GM21390 (cell line): ENCODE results near the gene RIPOR3.
A peak's percentile ranks its signal among the peaks of the same experiment; 100 is the strongest.

ENCODE experiments used
- ATAC-seq: cut with Tn5 transposase; IDR thresholded peaks from one replicate; pipeline ENCODE4 v1.9.1; 2021; ENCODE audit not compliant: unreplicated experiment

The RIPOR3 gene

GRCh38 chr20:50690650-50691572, at the start of gene RIPOR3:
RIPOR3 (minus strand) TSS chr20:50691542; CDS start chr20:50691128, 414 bp downstream.
- no peak for ATAC-seq

GRCh38 chr20:50737352-50737751, 46.0 kb upstream of the RIPOR3 start:
- ATAC-seq, result no peak

- ATAC-seq, result no peak
Measured at GRCh38 chr20:50735813-50736212, 44.5 kb upstream of the RIPOR3 start.

- ATAC-seq, result no peak
Measured at GRCh38 chr20:50734730-50735679, 43.7 kb upstream of the RIPOR3 start.

DNA sequence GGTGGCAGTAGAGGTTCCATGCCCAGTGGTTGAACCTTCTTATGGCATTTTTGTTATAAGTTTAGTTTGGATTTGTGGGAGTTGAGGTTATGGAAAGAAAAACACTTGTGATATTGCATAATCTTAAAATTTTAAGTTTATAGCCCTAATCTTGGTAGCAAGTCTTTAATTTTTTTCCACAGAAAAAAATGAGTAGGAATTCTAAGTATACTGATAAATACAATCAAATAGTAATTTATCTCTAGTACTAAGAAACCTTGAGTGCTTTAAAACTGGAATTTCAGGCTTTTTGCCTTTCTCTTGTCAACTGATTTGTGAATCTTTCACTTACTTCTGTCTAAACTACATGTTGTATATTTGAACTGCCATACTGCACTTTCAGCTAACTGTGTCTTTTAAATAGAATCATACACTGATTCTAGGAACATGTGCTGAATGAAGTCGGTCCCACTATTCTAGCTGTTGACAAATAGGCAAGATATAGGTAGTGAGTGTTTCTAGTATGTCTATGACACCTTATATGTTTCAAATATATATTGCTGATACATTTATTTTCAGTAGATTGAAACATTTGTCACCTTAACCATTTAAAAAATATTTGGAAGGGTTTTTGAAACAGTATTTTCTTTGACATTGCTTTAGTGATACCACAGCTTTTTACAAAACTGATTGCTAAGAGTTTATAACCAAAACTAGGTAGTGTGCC, 42.5 kb upstream of the RIPOR3 start:
- no peak for ATAC-seq

GRCh38 chr20:50731930-50732690, 40.8 kb upstream of the RIPOR3 start:
- ATAC-seq, result no peak

DNA sequence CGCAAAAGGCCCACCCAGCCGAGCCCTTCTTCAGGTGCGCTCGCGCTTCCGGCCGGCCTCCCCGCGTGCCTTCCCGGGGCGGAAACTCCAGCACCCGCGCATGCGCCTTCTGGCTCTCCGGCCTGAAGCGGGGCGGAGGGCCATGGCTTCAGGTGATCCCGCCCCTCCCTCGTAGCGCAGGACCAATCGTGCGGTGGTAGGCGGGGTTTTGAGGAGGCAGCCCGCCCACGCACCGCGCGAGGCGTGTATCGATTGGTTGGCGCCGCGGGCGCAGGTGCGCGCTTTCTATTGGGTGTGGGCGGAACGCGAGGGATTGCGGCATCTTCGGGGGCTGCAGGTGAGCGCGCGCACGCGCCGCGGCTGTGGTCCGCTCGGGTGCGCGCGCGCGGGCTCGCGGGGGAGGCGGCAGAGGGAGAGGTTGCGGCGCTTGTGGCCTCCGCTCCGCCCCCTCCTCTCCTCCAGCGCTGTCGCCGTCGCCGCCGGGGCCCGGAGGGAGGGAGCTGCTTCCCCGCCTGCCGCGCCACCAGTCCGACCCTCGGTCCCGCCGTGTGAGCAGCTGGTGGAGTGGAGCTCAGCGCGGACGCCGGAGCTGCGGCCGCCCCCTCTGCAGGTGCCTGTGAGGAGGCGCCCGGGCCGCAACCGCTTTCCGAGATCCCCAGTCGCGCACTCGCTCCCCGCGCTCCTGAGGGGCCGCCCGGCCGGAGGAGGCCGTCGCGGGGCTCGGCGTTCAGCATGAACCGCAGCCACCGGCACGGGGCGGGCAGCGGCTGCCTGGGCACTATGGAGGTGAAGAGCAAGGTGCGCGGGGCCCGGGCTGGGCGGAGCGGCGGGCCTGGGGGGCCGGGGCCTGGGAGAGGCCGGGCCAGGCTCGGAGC, 40.0 kb upstream of the RIPOR3 start, which contains the start of gene PARD6B:
TSS of gene PARD6B (plus strand) at position 526 of the 875 bp plus-strand sequence. CDS start at position 733, 207 bp downstream.
- peak; percentile 85 for ATAC-seq

GRCh38 chr20:50730765-50731054, 39.4 kb upstream of the RIPOR3 start:
- no peak for ATAC-seq

- ATAC-seq, result no peak
Measured at GRCh38 chr20:50729901-50730764, 38.8 kb upstream of the RIPOR3 start.

- no peak for ATAC-seq
Measured at GRCh38 chr20:50728981-50729874, 37.9 kb upstream of the RIPOR3 start.

- ATAC-seq, result no peak
Measured at GRCh38 chr20:50728486-50728980, 37.2 kb upstream of the RIPOR3 start.

DNA sequence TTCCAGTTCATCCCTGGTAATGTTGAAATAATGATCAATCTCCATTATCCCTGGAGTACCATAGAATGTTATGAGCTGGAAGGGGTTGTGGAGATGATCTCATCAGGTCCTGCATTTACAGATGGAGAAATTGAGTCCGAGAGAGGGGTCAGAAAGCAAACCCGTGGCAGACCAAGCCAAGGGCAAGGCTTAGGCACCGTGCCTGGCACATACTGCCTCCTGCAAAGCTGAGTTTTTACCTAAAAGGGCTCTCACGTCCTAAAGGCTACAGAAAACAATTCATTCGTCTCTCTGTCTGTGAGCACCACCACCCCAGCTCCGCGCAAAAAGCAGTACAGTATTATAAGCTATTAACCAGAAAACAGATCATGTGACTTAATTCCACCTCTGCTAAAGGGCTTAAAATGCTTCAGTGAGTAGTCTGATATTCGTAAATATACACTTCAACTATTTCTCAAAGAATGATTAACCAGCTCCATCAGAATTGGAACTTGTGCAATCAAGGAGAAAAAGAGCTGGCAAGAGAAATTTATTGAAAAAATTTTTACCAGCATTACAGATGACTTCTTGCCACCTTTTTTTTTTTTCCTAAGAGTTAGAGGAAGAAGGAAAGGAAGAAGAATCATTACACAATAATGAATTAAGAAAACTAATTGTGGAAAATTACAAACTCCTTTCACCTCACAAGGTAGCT, 36.6 kb upstream of the RIPOR3 start:
- no peak for ATAC-seq

DNA sequence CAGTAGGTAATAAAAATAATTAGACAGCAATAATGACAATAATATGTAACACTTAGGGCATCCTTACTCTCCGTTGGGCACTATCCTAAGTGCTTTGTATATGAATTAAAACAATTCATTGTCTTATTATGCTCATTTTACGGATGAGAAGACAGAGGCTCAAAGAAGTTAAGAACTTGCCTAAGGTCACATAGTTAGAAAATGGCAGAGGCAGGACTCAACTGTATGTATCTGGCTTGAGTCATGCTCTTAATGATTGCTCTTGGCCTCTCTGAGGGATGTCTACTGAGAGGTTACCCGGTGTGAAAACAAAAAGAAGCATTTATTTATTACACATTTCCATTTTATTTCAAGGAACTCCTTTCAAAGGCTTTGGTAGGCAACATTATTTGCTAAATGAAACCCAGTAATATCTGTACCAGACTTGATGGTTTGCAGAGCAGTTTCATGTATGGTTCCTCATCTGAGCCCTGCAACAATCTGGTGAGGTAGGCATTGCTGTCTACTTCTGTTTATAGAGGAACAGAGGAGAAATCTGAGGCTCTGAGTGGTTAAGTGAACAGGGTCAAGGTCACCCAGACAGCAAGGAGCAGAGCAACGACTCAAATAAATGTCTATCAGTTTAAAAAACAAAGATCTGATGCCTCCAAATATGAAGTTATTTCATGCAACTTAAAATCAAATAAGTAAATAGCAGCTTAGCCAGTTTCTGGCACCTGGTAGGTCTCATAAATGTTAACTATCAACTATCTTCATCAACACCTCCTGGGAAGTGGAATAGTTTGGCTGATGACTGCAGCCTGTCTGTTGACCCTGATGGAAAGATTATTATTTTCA, 35.8 kb upstream of the RIPOR3 start:
- ATAC-seq, result no peak

DNA sequence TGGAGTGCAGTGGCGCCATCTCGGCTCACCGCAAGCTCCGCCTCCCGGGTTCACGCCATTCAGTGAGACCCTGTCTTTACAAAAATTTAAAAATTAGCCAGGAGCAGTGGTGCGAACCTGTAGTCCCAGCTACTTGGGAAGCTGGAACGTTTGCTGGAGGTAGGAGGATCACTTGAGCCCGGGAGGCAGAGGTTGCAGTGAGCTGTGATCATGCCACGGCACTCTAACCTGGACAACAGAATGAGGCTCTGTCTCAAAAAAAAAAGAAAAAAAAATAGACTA, 34.3 kb upstream of the RIPOR3 start:
- ATAC-seq, result no peak

DNA sequence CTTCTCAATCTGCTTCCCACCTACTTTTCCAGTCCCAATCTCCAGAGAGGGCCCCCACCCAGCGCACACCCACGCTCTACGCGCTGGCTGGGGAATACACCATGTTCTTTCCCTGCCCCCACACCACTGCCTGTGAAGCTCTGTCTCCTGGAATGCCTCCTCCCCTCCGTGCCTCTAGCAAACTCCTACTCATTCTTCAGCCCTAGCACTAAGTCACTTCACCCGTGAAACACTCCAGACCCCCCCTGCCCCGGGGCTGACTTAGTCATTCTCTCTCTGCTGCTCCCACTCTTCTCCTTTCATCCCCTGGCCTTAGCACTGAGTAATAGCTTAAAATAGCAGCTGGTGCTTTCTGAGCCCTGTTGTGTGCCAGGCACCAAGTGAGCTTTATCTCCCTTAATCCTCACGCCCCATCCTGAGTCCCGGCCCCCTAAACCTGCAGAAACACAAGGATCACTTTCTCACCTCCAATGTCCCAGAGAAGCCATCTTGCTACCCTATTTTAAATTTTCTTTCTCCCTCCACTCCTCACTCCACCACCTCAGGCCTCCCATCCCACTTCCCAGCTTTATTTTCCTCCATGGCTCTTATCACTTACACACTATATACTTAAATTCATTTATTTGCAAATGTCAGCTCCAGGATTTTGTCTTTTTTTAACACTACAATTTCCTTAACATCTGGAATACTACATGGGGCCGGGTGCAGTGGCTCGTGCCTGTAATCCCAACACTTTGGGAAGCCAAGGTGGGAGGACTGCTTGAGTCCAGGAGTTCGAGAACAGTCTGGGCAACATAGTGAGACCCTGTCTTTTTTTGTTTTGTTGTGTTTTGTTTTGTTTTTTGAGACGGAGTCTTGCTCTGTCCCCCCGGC, 33.7 kb upstream of the RIPOR3 start:
- no peak for ATAC-seq
